Endodermal cell (in vitro differentiated cells): ENCODE data around the gene SPO11. TPM values are rescaled to one million over a fixed set of nuclear protein-coding genes. Genes with fewer than 3 reads are reported as not detected.

Experiments used
- DNase-seq: peaks from one replicate; pipeline ENCODE4 v3.0.0-alpha.2; 2017
- H3K27ac ChIP-seq: 2 replicates; pipeline ENCODE4 v1.5.1; 2013; ENCODE audit warnings: mild to moderate bottlenecking, low read depth, low read length, moderate library complexity
- H3K27me3 ChIP-seq: 2 replicates; pipeline ENCODE4 v1.6.1; 2013; ENCODE audit warnings: mild to moderate bottlenecking, low read length, moderate library complexity; ENCODE audit not compliant: insufficient read depth, control insufficient read depth, poor library complexity, severe bottlenecking
- H3K36me3 ChIP-seq: 2 replicates; pipeline ENCODE4 v1.7.0; 2013; ENCODE audit warnings: mild to moderate bottlenecking, low read length, moderate library complexity; ENCODE audit not compliant: control insufficient read depth, insufficient read depth
- H3K4me1 ChIP-seq: one replicate; pipeline ENCODE4 v1.7.0; 2013; ENCODE audit warnings: low read length; ENCODE audit not compliant: control insufficient read depth, insufficient read depth
- H3K4me3 ChIP-seq: 2 replicates; pipeline ENCODE4 v1.5.1; 2013; ENCODE audit warnings: mild to moderate bottlenecking, low read length, moderate library complexity
- H3K9ac ChIP-seq: 2 replicates; pipeline ENCODE4 v1.6.1; 2013; ENCODE audit warnings: mild to moderate bottlenecking, low read length, moderate library complexity; ENCODE audit not compliant: poor library complexity, severe bottlenecking; ENCODE audit errors: extremely low read depth
- H3K9me3 ChIP-seq: 2 replicates; pipeline ENCODE4 v1.6.1; 2013; ENCODE audit warnings: mild to moderate bottlenecking, low read length, moderate library complexity; ENCODE audit not compliant: control insufficient read depth
- H3K27ac Mint-ChIP-seq: 2 replicates; pipeline ENCODE4 v1.8.0; 2020; ENCODE audit warnings: mixed read lengths
- H3K27me3 Mint-ChIP-seq: 2 replicates; pipeline ENCODE4 v1.8.0; 2021; ENCODE audit warnings: mild to moderate bottlenecking, mixed read lengths; ENCODE audit not compliant: insufficient read depth
- H3K36me3 Mint-ChIP-seq: 2 replicates; pipeline ENCODE4 v1.8.0; 2020; ENCODE audit warnings: low read depth, mixed read lengths
- H3K4me1 Mint-ChIP-seq: 2 replicates; pipeline ENCODE4 v1.8.0; 2020; ENCODE audit warnings: mixed read lengths
- H3K4me3 Mint-ChIP-seq: 2 replicates; pipeline ENCODE4 v1.8.0; 2020; ENCODE audit warnings: mild to moderate bottlenecking, moderate library complexity, mixed read lengths
- H3K9me3 Mint-ChIP-seq: 2 replicates; pipeline ENCODE4 v1.8.0; 2020; ENCODE audit warnings: mild to moderate bottlenecking, mixed read lengths
- CTCF ChIP-seq: fragments of 200-600 bp; sonication (generic); conservative IDR thresholded peaks from 2 replicates; pipeline ENCODE4 v1.5.0; 2021; ENCODE audit warnings: antibody characterized with exemption, mild to moderate bottlenecking
- WGBS, 2 experiments: methylation state at CpG; one replicate each; pipeline versions ENCODE4 v1.1.5 to v1.1.7; 2013; ENCODE audit warnings: missing lambda C conversion rate in 2 of 2, mixed read lengths in 1 of 2; ENCODE audit not compliant: insufficient coverage in 1 of 2, insufficient read length in 1 of 2; 5-methylcytosine and 5-hydroxymethylcytosine counted together
- total RNA-seq, 2 donors: library from RNA; stranded (reverse); fragmentation: NEBNext Ultra II Directional in 1 of 2; extraction: Animal tissue kit (Norgen Biotek cat#: 25700) in 1 of 2; gene quantifications; 2 replicates in 1 of 2; 3 replicates in 1 of 2; pipeline ENCODE4 v1.2.1, GENCODE V29; 2021

The SPO11 gene
- total RNA-seq, 2 donors from 2014 or later: not detected

DNA sequence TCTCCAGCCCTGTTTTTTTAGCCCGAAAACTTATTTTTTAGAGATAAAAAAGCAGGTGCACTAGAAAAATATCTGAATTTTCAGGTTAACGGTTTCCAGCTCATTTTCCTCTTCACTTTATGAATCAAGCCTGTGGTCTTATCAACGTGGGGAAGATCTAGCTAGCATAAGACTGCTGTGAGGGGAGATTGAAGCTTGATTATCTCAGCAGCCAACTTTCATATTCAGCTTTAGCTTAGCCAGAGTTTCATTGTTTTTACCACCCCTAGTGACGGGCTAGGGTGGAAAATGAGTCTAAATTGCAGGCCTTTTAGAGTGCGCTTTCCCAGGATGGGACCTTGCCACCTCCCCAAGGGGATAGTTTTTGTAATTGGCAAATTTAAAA lies 49.7 kb downstream of the SPO11 start:
- Mint-ChIP-seq H3K27ac (no peak overlapping the region), H3K36me3 (peaks cover 60% of the 10 kb centered on the region)
- no peaks in the 10 kb centered on the region for H3K4me1 ChIP-seq

GRCh38 chr20:57380081-57380750 lies 50.6 kb downstream of the SPO11 start:
- H3K4me1 ChIP-seq: no peaks in the 10 kb centered on the region
- no peaks in the 10 kb centered on the region for H3K9me3 ChIP-seq
- peaks cover 54% of the 10 kb centered on the region for H3K36me3 ChIP-seq
- WGBS, 2 experiments: 92 to 98% methylated on average over 7 to 10 of the region's 10 CpGs
- H3K27ac ChIP-seq: no peak overlapping the region
- H3K27ac Mint-ChIP-seq: no peak overlapping the region
- no peak overlapping the region for H3K4me3 Mint-ChIP-seq
- peaks cover 53% of the 10 kb centered on the region for H3K36me3 Mint-ChIP-seq
- H3K9ac ChIP-seq: no peak overlapping the region
- no peak for TF ChIP-seq CTCF
- no peak overlapping the region for H3K4me3 ChIP-seq
- no peak for DNase-seq
- H3K27me3 Mint-ChIP-seq: no peaks in the 10 kb centered on the region
- no peaks in the 10 kb centered on the region for H3K4me1 Mint-ChIP-seq
- no peaks in the 10 kb centered on the region for H3K27me3 ChIP-seq
- H3K9me3 Mint-ChIP-seq: no peaks in the 10 kb centered on the region

More for the DNA sequence above, 49.7 kb downstream of the SPO11 start:
- Histone ChIP-seq H3K9ac (no peak overlapping the region), H3K36me3 (peaks cover 59% of the 10 kb centered on the region), H3K9me3 (no peaks in the 10 kb centered on the region), H3K27ac (no peak overlapping the region), H3K4me3 (no peak overlapping the region), H3K27me3 (no peaks in the 10 kb centered on the region)
- no peak overlapping the region for H3K4me3 Mint-ChIP-seq
- H3K27me3 Mint-ChIP-seq: no peaks in the 10 kb centered on the region
- 87 to 93% methylated on average over 3 to 5 of the region's 5 CpGs for WGBS, 2 experiments
- no peak for DNase-seq
- no peaks in the 10 kb centered on the region for H3K4me1 Mint-ChIP-seq
- TF ChIP-seq CTCF: no peak
- no peaks in the 10 kb centered on the region for H3K9me3 Mint-ChIP-seq

DNA sequence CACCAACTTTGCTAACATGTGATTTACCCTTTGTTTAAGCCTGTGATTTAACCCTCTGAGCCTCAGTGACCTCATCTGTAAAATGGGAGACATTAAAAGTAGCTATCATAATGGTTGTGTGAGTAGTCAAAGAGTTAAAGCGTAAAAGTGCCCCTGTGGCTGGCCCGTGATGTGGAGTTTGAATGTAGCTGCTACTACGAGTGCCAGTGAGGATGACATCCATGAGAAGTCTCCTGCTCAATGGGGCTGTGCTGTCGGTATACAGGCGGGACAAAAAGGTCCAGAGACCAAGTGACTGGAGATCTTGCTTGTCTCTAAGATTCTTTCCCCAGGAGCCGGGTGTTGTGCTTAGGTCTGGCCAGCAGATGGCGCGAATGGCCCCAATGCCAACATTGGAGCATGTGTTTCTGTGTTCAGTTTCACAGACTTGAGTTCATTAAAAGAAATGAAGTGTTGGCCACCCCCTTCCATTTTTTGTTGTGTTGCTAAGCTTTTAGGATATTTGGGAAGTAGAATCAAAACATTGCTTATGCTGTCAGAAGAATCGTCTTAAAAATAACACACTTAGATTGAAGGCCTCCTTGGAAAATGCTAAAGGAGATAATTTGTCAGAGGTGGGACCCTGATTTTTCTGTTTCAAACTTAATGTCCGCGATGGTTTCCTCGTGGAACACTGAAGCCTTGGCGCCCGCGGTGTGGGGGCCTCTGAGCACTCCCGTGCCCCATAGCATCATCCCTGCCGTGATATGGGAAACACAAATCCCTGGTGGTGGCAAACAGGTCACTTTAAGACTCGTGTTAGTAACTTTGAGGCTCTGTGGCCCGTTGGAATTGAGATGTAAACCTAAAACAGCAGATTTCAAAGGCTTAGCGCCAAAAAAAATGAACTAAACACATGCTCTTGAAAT lies 52.2 kb downstream of the SPO11 start:
- no peaks in the 10 kb centered on the region for H3K4me1 ChIP-seq
- no peak overlapping the region for H3K9ac ChIP-seq
- Mint-ChIP-seq H3K36me3 (peaks cover 50% of the 10 kb centered on the region), H3K4me3 (no peak overlapping the region), H3K4me1 (no peaks in the 10 kb centered on the region), H3K27ac (peak overlapping the region; percentile 22), H3K27me3 (no peaks in the 10 kb centered on the region), H3K9me3 (no peaks in the 10 kb centered on the region)
- no peaks in the 10 kb centered on the region for H3K27me3 ChIP-seq
- H3K9me3 ChIP-seq: no peaks in the 10 kb centered on the region
- TF ChIP-seq CTCF: peak; percentile 94
- peak; percentile 93 for DNase-seq
- 65 to 67% methylated on average over 19 to 20 of the region's 20 CpGs for WGBS, 2 experiments
- no peak overlapping the region for H3K27ac ChIP-seq
- H3K36me3 ChIP-seq: peaks cover 44% of the 10 kb centered on the region
- H3K4me3 ChIP-seq: no peak overlapping the region
